Measurements from ENCODE around the gene SLC19A1.

Gene SLC19A1

GRCh38 chr21:45454060-45454925, 87.9 kb downstream of the SLC19A1 start:
- DNase-seq (ENCODE audit: low spot score), result no peak

- no peak for DNase-seq (ENCODE audit: low spot score)
Measured at GRCh38 chr21:45453308-45453950, 88.8 kb downstream of the SLC19A1 start.

GRCh38 chr21:45452696-45453307, 89.4 kb downstream of the SLC19A1 start:
- no peak for DNase-seq (ENCODE audit: low spot score)

GRCh38 chr21:45451771-45452182, 90.5 kb downstream of the SLC19A1 start:
- no peak for DNase-seq (ENCODE audit: low spot score)

DNA sequence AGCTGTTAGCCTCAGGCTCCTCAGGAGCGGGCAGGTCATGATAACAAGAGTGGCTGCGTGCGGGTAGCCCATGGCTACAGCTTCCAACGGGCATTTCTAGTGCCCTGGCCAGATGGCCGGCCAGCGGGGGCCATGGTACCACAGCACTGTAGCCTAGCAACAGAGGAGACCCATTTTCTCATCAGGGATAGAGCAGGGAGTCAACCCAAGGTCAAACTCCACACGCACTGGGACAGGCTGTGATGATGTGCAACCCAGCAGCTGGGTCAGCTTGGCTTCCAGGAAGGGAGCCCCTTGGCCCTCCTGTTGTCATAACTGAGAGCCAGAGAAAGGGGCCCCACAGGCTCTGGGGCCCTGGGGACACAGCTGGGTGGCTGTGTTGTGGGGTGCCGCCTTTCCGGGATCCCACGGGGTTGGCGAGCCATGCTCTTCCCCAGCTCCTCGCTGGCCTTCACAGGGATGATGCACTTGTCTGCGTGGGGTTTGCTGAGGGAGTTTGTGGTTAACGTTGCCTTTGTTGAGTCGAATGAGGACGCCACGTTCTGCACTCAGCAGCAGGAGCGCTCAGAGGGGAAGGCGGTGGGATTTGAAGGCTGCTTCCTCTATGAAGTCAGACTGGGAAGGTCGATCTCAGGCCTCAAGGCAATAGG, 91.0 kb downstream of the SLC19A1 start:
- no peak for DNase-seq (ENCODE audit: low spot score)

GRCh38 chr21:45450423-45451090, 91.7 kb downstream of the SLC19A1 start:
- DNase-seq (ENCODE audit: low spot score), result no peak

- no peak for DNase-seq (ENCODE audit: low spot score)
Measured at GRCh38 chr21:45449658-45450422, 92.4 kb downstream of the SLC19A1 start.

- no peak for DNase-seq (ENCODE audit: low spot score)
Measured at GRCh38 chr21:45448810-45449657, 93.2 kb downstream of the SLC19A1 start.

GRCh38 chr21:45448283-45448809, 93.9 kb downstream of the SLC19A1 start:
- DNase-seq (ENCODE audit: low spot score), result no peak
